Activated naive CD4-positive, alpha-beta T cell treated with anti-CD3 and anti-CD28 coated beads for 36 hours (primary cell): ENCODE measurements around the gene IQCF6. TPM values are rescaled to one million over a fixed set of nuclear protein-coding genes. Genes with fewer than 3 reads are reported as not detected.

Source experiments
- CTCF ChIA-PET: fragments of 350-600 bp; sonication (Branson Sonifier 250); formaldehyde crosslinking; loops from one replicate; lab custom pipeline; 2021; ENCODE audit warnings: antibody characterized with exemption; lab: Charles Lee
- DNase-seq: peaks from one replicate; pipeline ENCODE4 v3.0.0-alpha.2; 2020
- H3K27ac Mint-ChIP-seq: one replicate; pipeline ENCODE4 v1.8.0; 2021; ENCODE audit warnings: mild to moderate bottlenecking, mixed read lengths
- H3K27me3 Mint-ChIP-seq: one replicate; pipeline ENCODE4 v1.8.0; 2021; ENCODE audit warnings: low read depth, mixed read lengths
- H3K36me3 Mint-ChIP-seq: one replicate; pipeline ENCODE4 v1.8.0; 2021; ENCODE audit warnings: low read depth, mixed read lengths
- H3K4me1 Mint-ChIP-seq: one replicate; pipeline ENCODE4 v1.8.0; 2021; ENCODE audit warnings: low read depth, mixed read lengths
- H3K4me3 Mint-ChIP-seq: one replicate; pipeline ENCODE4 v1.8.0; 2021; ENCODE audit warnings: mild to moderate bottlenecking, moderate library complexity, mixed read lengths
- H3K9me3 Mint-ChIP-seq: one replicate; pipeline ENCODE4 v1.8.0; 2021; ENCODE audit warnings: mixed read lengths
- intact Hi-C: fragments of 100-400 bp; cut with micrococcal nuclease; formaldehyde crosslinking; loops from one replicate; pipeline ENCODE4 v1.15.1; 2023
- total RNA-seq, 2 experiments: library from RNA; stranded (reverse); gene quantifications; one replicate each; pipeline ENCODE4 v1.2.3, GENCODE V29; 2021

IQCF6 gene
- not detected for total RNA-seq

- intact Hi-C loops = no loop called here
- CTCF ChIA-PET = interaction anchor here (0.6 kb wide), 1 partner anchor 799 kb away, joined by 4 read pairs; no protein-coding TSS in a partner anchor
- peaks cover 3% of the 10 kb centered on the region for H3K27me3 Mint-ChIP-seq
- no peaks in the 10 kb centered on the region for H3K4me1 Mint-ChIP-seq
- DNase-seq = no peak
- H3K27ac Mint-ChIP-seq = no peak within 1 kb of the TSS
- no peaks in the 10 kb centered on the region for H3K9me3 Mint-ChIP-seq
- H3K4me3 Mint-ChIP-seq = no peak within 1 kb of the TSS
- H3K36me3 Mint-ChIP-seq = no peaks in the 10 kb centered on the region
Measured at GRCh38 chr3:51779137-51779536, at the start of gene IQCF6. Gene IQCF6, minus strand, starts transcription at chr3:51779237. Its CDS starts 13 bp downstream, at chr3:51779224.

GRCh38 chr3:51828297-51828696, 49.3 kb upstream of the IQCF6 start:
- CTCF ChIA-PET = interaction anchor here (1.6 kb wide), 1 partner anchor 9 kb away, joined by 5 read pairs; no protein-coding TSS in a partner anchor
- intact Hi-C loops = no loop called here

GRCh38 chr3:51819709-51820406, 40.8 kb upstream of the IQCF6 start:
- H3K27me3 Mint-ChIP-seq = peaks cover 18% of the 10 kb centered on the region
- CTCF ChIA-PET = interaction anchor here (0.7 to 2.5 kb wide), 8 partner anchors 8 to 130 kb away, joined by 3 to 5 read pairs (median 4); no protein-coding TSS in a partner anchor

More at GRCh38 chr3:51828297-51828696, 49.3 kb upstream of the IQCF6 start:
- no peak for DNase-seq
- Mint-ChIP-seq H3K27me3 (peaks cover 7% of the 10 kb centered on the region), H3K4me1 (no peaks in the 10 kb centered on the region), H3K36me3 (no peaks in the 10 kb centered on the region), H3K9me3 (peaks cover 11% of the 10 kb centered on the region), H3K4me3 (no peak overlapping the region), H3K27ac (no peak overlapping the region)

DNA sequence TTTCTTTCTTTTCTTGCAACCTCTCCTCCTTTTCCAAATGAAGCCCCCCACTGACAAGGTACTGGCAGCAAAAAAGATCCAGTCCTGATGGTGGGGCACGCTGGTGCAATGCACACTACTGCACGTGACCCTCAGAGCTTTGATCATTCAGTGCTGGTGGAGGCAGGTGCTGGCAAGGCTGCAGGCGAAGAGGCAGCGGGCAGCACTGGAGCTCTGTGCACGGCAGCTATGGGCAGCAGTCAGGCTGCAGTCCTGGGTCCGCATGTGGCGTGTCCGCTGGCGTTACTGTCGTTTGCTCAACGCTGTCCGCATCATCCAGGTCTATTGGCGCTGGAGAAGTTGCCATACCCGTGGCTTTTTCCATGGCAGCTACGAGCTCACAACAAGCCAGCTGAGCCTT, 40.1 kb upstream of the IQCF6 start:
- CTCF ChIA-PET = interaction anchor here (0.6 to 2.5 kb wide), 6 partner anchors 9 to 329 kb away, joined by 3 to 5 read pairs (median 4); no protein-coding TSS in a partner anchor
- H3K27ac Mint-ChIP-seq = no peak overlapping the region
- peaks cover 2% of the 10 kb centered on the region for H3K36me3 Mint-ChIP-seq
- H3K27me3 Mint-ChIP-seq = peaks cover 17% of the 10 kb centered on the region
- H3K4me1 Mint-ChIP-seq = no peaks in the 10 kb centered on the region
- peaks cover 6% of the 10 kb centered on the region for H3K9me3 Mint-ChIP-seq
- H3K4me3 Mint-ChIP-seq = no peak overlapping the region
- DNase-seq = no peak
- intact Hi-C loops = no loop called here

More at GRCh38 chr3:51819709-51820406, 40.8 kb upstream of the IQCF6 start:
- H3K9me3 Mint-ChIP-seq = peaks cover 6% of the 10 kb centered on the region
- no peak overlapping the region for H3K27ac Mint-ChIP-seq
- intact Hi-C loops = no loop called here
- peaks cover 2% of the 10 kb centered on the region for H3K36me3 Mint-ChIP-seq
- peak; percentile 32 for DNase-seq
- no peak overlapping the region for H3K4me3 Mint-ChIP-seq
- H3K4me1 Mint-ChIP-seq = no peaks in the 10 kb centered on the region

DNA sequence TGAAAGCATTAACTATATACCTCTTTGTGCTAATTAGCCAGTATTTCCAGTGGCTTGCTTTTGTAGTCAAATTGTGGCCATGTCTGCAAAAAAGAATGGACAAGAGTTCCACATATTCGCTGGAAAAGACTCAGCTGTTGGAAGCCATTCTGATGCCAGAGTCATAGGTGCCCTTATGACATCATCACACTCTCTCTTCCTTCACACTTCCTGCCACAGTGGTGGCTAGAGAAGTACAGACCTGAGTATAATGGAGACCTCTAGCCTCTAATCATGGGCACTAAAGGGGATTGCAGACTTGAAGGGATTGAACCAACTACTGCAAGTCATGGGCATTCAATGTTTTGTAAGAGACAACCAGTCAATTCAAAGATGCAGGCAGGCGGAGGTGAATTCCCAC, 38.3 kb upstream of the IQCF6 start:
- Mint-ChIP-seq H3K27me3 (peaks cover 16% of the 10 kb centered on the region), H3K4me3 (no peak overlapping the region), H3K36me3 (peaks cover 2% of the 10 kb centered on the region), H3K9me3 (peaks cover 6% of the 10 kb centered on the region), H3K27ac (no peak overlapping the region), H3K4me1 (no peaks in the 10 kb centered on the region)
- CTCF ChIA-PET = no interaction called here
- intact Hi-C loops = no loop called here
- no peak for DNase-seq

GRCh38 chr3:51816723-51817122, 37.7 kb upstream of the IQCF6 start:
- no peak overlapping the region for H3K4me3 Mint-ChIP-seq
- no peaks in the 10 kb centered on the region for H3K4me1 Mint-ChIP-seq
- peaks cover 5% of the 10 kb centered on the region for H3K9me3 Mint-ChIP-seq
- no peak overlapping the region for H3K27ac Mint-ChIP-seq
- intact Hi-C loops = no loop called here
- no peak for DNase-seq
- H3K36me3 Mint-ChIP-seq = peaks cover 2% of the 10 kb centered on the region
- CTCF ChIA-PET = no interaction called here
- peaks cover 15% of the 10 kb centered on the region for H3K27me3 Mint-ChIP-seq

DNA sequence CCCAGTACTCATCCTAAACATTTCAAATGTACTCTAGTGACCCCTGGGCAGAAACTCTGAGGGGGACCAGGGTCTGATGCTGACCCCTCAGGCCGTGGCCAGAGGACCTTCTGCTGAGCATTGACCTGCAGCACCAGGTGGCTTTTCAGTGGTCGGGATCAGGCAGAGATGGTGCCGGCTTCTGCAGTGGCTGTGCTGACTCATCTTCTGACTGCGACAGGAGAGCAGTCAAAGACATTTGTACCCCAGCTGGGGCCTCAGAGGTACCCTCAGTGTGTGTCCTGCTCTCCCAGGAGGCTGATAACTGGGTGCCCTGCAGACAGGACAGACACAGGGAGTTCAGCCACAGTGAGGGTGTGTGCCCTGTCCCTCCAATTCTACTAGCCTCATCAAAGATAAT, 36.6 kb upstream of the IQCF6 start:
- no peak overlapping the region for H3K4me3 Mint-ChIP-seq
- H3K4me1 Mint-ChIP-seq = no peaks in the 10 kb centered on the region
- DNase-seq = no peak
- no peaks in the 10 kb centered on the region for H3K9me3 Mint-ChIP-seq
- no peak overlapping the region for H3K27ac Mint-ChIP-seq
- peaks cover 11% of the 10 kb centered on the region for H3K27me3 Mint-ChIP-seq
- CTCF ChIA-PET = no interaction called here
- intact Hi-C loops = no loop called here
- H3K36me3 Mint-ChIP-seq = no peaks in the 10 kb centered on the region

DNA sequence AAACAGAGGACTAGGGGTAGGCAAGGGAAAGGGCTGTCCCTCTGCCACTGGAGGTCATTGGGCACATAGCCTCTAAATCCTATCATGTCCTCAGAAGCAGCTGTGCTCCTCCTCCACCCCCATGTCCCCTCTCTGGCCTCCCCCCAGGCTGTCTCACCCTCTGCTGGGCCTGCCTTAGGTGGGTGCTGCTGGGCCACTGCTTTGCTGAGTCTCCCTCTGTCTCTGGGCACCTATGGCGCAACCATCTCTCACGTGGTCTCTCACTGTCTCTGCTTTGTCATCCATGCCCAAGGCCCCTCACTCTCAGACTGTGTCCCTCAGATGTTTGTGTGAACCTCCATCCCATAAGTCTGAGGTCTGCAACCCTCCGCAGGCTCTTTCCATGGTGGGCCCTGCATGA, 35.0 kb upstream of the IQCF6 start:
- no peaks in the 10 kb centered on the region for H3K4me1 Mint-ChIP-seq
- peaks cover 8% of the 10 kb centered on the region for H3K27me3 Mint-ChIP-seq
- no peak overlapping the region for H3K27ac Mint-ChIP-seq
- H3K4me3 Mint-ChIP-seq = no peak overlapping the region
- H3K9me3 Mint-ChIP-seq = no peaks in the 10 kb centered on the region
- no peaks in the 10 kb centered on the region for H3K36me3 Mint-ChIP-seq
- DNase-seq = no peak
- intact Hi-C loops = no loop called here
- CTCF ChIA-PET = no interaction called here

DNA sequence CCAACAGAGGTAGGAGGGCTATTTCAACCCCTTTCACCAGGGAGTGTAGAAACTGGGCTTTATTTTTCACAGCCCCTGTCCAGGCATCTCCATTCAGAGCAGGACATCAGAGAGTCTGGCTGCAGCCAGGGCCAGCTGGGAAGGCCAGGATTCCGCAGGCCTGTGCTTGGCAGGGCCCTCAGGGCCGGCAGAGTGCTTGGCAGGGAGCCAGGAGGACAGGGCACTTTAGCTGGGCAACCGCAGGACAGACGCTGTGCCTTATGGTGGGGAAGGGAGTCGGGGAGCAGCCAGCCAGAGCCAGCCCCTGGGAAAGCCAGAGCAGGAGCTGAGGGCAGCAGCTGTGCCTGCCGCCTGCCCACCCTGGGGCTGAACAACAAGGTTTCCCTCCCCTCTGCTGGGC, 34.5 kb upstream of the IQCF6 start:
- H3K27ac Mint-ChIP-seq = no peak overlapping the region
- H3K36me3 Mint-ChIP-seq = no peaks in the 10 kb centered on the region
- no peak overlapping the region for H3K4me3 Mint-ChIP-seq
- peaks cover 6% of the 10 kb centered on the region for H3K27me3 Mint-ChIP-seq
- no peaks in the 10 kb centered on the region for H3K4me1 Mint-ChIP-seq
- intact Hi-C loops = no loop called here
- H3K9me3 Mint-ChIP-seq = no peaks in the 10 kb centered on the region
- CTCF ChIA-PET = no interaction called here
- no peak for DNase-seq

DNA sequence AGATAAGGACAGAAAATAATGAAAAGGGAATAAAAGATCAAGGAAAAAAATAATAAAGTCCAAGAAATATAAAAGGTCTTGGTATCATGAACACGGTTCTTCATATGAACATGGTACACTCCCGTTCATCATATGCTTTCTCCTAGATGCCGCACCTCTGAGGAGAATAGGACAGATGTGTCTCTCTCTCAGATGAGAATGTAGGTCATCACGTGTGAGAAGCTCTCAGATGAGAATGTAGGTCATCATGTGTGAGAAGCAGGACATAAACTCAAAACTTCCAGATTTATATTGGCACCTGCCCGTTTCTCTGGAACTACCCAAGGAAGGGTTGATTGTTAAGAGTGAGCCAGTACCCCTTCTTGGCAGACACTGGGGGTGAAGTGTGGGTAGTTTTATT, 29.9 kb upstream of the IQCF6 start:
- CTCF ChIA-PET = interaction anchor here (0.6 to 1.4 kb wide), 2 partner anchors 10 to 17 kb away, joined by 4 to 5 read pairs; no protein-coding TSS in a partner anchor
- no peak overlapping the region for H3K4me3 Mint-ChIP-seq
- no peak for DNase-seq
- intact Hi-C loops = no loop called here
- no peak overlapping the region for H3K27ac Mint-ChIP-seq
- H3K36me3 Mint-ChIP-seq = no peaks in the 10 kb centered on the region
- no peaks in the 10 kb centered on the region for H3K4me1 Mint-ChIP-seq
- H3K27me3 Mint-ChIP-seq = no peaks in the 10 kb centered on the region
- peaks cover 3% of the 10 kb centered on the region for H3K9me3 Mint-ChIP-seq

- no peak overlapping the region for H3K4me3 Mint-ChIP-seq
- intact Hi-C loops = loop anchor here (5.0 kb wide), 1 partner anchor 170 kb away; no protein-coding TSS in a partner anchor
- no peaks in the 10 kb centered on the region for H3K36me3 Mint-ChIP-seq
Measured at GRCh38 chr3:51802106-51802703, 23.2 kb upstream of the IQCF6 start.

DNA sequence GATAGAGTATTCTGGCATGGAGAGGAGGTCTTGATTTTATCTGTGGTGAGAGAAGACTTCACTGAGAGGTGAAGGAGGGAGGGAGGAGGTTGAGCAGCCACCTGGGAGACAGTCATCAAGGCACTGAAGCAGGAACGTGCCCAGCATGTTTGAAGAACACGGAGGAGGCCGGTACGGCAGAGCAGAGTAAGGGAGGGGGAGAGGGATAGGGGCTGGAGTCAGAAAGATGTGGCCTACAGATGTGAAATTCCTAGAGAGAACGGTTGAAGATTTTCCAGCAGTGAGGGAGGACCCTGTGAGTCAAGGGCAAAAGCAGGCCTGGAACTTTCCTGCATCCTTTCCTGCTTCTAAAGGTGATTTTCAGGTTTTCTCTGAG, 21.7 kb upstream of the IQCF6 start:
- Mint-ChIP-seq H3K4me1 (peaks cover 22% of the 10 kb centered on the region), H3K27me3 (peaks cover 3% of the 10 kb centered on the region), H3K4me3 (no peak overlapping the region), H3K9me3 (no peaks in the 10 kb centered on the region), H3K27ac (no peak overlapping the region), H3K36me3 (no peaks in the 10 kb centered on the region)
- no peak for DNase-seq
- CTCF ChIA-PET = interaction anchor here (0.7 to 3.7 kb wide), 11 partner anchors 12 to 300 kb away, joined by 3 to 22 read pairs (median 5); partner anchors contain the start of gene IQCF5
- intact Hi-C loops = loop anchor here (1.0 to 5.0 kb wide), 5 partner anchors 78 to 411 kb away; no protein-coding TSS in a partner anchor

More at GRCh38 chr3:51802106-51802703, 23.2 kb upstream of the IQCF6 start:
- H3K27me3 Mint-ChIP-seq = peaks cover 3% of the 10 kb centered on the region
- no peak overlapping the region for H3K27ac Mint-ChIP-seq
- CTCF ChIA-PET = interaction anchor here (0.6 to 3.7 kb wide), 5 partner anchors 18 to 300 kb away, joined by 3 to 22 read pairs (median 3); no protein-coding TSS in a partner anchor
- DNase-seq = no peak
- peaks cover 16% of the 10 kb centered on the region for H3K4me1 Mint-ChIP-seq
- no peaks in the 10 kb centered on the region for H3K9me3 Mint-ChIP-seq
